ENCODE measurements around the gene EPS8L3. TPM values are rescaled to one million over a fixed set of nuclear protein-coding genes. Genes with fewer than 3 reads are reported as not detected.

EPS8L3 gene
- total and polyA plus RNA-seq, 9 of the 15 experiments (the other 6 are each of a cell fraction or from before 2014, with no cell fraction given) = 0.09 to 0.42 (median 0.14) TPM; not detected in 5

- TF ChIP-seq ATF1 (CRISPR knock-in tag; IDR thresholded peaks at IDR 0.05) (no peak), ATF1 (tag; IDR thresholded peaks at IDR 0.05) (peak; percentile 61), MGA (IDR thresholded peaks at IDR 0.05) (peak; percentile 7; the same call in 1 of the 2 replicates), ATF6 (CRISPR knock-in tag; IDR thresholded peaks at IDR 0.05) (no peak), ZBTB11 (CRISPR knock-in tag; IDR thresholded peaks at IDR 0.05) (peak in 1 of 3 experiments; percentile 74; a peak in 2 of 6 replicates), ETV1 (tag; conservative IDR thresholded peaks at IDR 0.05; ENCODE audit: low read depth) (peak; percentile 50), CHAMP1 (IDR thresholded peaks at IDR 0.05) (peak; percentile 38; the same call in 1 of the 2 replicates)
These were observed 44.3 kb downstream of the EPS8L3 start (continued) for GRCh38 chr1:109719337-109719837.
